Measurements from ENCODE around the gene WNT7B.

DNA sequence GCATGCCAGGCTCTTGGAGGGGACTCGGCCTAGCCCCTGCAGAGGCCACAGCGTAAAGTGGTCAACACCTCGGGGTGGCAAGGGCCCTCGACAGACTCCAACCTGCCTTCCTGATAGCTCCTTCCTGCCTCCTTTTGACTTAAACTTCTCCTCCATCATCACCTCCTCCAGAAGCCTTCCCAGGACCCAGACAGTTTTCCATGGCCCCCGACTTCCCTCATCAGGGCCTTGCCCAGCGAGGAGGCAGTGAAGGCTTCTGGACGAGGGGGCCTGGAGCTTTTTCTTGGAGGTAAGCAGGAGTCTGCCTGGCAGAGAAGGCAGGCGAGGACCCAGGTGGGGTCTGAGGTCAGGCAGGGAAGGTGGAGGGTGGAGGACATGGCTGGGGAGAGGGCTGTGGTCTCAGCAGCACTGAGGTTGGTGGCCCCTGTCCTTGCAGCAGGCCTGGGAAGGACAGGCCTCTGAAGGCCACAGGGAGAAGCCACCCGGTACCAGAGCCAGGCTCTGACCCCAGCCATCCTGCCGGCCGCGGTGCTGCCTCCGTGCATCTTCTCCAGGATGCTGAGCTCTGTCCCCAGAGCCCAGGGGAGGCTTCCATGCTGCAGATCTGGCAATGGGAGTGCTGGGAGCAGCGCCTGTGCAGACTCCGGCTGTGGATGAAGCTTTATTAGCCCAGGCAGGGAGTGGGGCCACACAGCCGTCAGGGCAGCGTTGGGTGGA lies 81.4 kb downstream of the WNT7B start:
- TF ChIP-seq NR2C2 (IDR thresholded peaks at IDR 0.05; ENCODE audit: borderline replicate concordance, control insufficient read depth, insufficient read length, low read depth) (no peak), JUND (IDR thresholded peaks at IDR 0.05; ENCODE audit: low read depth, low read length) (no peak), POLR2A (IDR thresholded peaks at IDR 0.05; ENCODE audit: low read depth, low read length) (no peak), GATAD2B (conservative IDR thresholded peaks at IDR 0.05; ENCODE audit: low read depth) (no peak), RAD21 (IDR thresholded peaks at IDR 0.05; ENCODE audit: insufficient read depth, low read depth, low read length) (no peak), POLR2AphosphoS5 (IDR thresholded peaks at IDR 0.05; ENCODE audit: low read length) (no peak), ZNF592 (IDR thresholded peaks at IDR 0.05) (no peak), NFYB (IDR thresholded peaks at IDR 0.05; ENCODE audit: insufficient read depth, low read depth, low read length) (no peak), TCF12 (IDR thresholded peaks at IDR 0.05; ENCODE audit: low read depth, low read length) (no peak), ETV6 (conservative IDR thresholded peaks at IDR 0.05 in 1 of 2, IDR thresholded peaks at IDR 0.05 in 1 of 2; ENCODE audit: borderline replicate concordance in 1 of 2, low read depth in 1 of 2) (no peak), SPI1 (IDR thresholded peaks at IDR 0.05; ENCODE audit: borderline replicate concordance, insufficient read depth, low read depth, low read length) (no peak)
- TF ChIP-seq, protein P1, sequence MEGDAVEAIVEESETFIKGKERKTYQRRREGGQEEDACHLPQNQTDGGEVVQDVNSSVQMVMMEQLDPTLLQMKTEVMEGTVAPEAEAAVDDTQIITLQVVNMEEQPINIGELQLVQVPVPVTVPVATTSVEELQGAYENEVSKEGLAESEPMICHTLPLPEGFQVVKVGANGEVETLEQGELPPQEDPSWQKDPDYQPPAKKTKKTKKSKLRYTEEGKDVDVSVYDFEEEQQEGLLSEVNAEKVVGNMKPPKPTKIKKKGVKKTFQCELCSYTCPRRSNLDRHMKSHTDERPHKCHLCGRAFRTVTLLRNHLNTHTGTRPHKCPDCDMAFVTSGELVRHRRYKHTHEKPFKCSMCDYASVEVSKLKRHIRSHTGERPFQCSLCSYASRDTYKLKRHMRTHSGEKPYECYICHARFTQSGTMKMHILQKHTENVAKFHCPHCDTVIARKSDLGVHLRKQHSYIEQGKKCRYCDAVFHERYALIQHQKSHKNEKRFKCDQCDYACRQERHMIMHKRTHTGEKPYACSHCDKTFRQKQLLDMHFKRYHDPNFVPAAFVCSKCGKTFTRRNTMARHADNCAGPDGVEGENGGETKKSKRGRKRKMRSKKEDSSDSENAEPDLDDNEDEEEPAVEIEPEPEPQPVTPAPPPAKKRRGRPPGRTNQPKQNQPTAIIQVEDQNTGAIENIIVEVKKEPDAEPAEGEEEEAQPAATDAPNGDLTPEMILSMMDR (IDR thresholded peaks at IDR 0.05 in 2 of 3, conservative IDR thresholded peaks at IDR 0.05 in 1 of 3; ENCODE audit: control insufficient read depth in 2 of 3, extremely low read depth in 1 of 3, insufficient read depth in 1 of 3, low read depth in 3 of 3, low read length in 3 of 3), result no peak
- TF ChIP-seq, protein P2, sequence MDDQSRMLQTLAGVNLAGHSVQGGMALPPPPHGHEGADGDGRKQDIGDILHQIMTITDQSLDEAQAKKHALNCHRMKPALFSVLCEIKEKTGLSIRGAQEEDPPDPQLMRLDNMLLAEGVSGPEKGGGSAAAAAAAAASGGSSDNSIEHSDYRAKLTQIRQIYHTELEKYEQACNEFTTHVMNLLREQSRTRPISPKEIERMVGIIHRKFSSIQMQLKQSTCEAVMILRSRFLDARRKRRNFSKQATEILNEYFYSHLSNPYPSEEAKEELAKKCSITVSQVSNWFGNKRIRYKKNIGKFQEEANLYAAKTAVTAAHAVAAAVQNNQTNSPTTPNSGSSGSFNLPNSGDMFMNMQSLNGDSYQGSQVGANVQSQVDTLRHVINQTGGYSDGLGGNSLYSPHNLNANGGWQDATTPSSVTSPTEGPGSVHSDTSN (IDR thresholded peaks at IDR 0.05; ENCODE audit: insufficient replicate concordance, low read depth, low read length), result no peak
- TF ChIP-seq, protein P3, sequence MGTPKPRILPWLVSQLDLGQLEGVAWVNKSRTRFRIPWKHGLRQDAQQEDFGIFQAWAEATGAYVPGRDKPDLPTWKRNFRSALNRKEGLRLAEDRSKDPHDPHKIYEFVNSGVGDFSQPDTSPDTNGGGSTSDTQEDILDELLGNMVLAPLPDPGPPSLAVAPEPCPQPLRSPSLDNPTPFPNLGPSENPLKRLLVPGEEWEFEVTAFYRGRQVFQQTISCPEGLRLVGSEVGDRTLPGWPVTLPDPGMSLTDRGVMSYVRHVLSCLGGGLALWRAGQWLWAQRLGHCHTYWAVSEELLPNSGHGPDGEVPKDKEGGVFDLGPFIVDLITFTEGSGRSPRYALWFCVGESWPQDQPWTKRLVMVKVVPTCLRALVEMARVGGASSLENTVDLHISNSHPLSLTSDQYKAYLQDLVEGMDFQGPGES (IDR thresholded peaks at IDR 0.05), result no peak
